NCI-H345 treated with DMSO at 0.1 percent for 48 hours (cell line): ENCODE data around the gene KRTAP19-4.
"Not testable (repeated sequence)": the region's sequence is repeated elsewhere in the genome, so short reads cannot be mapped to it uniquely, and the experiment has no call there.

Source experiments
- DNase-seq: peaks from one replicate; lab custom pipeline; 2025; ENCODE audit not compliant: unreplicated experiment; lab: John Stamatoyannopoulos, UW

KRTAP19-4 gene

GRCh38 chr21:30497065-30497464, at the start of gene KRTAP19-4:
Gene KRTAP19-4, minus strand, starts transcription at chr21:30497165. Its CDS starts 55 bp downstream, at chr21:30497110.
- DNase-seq, result no peak

DNA sequence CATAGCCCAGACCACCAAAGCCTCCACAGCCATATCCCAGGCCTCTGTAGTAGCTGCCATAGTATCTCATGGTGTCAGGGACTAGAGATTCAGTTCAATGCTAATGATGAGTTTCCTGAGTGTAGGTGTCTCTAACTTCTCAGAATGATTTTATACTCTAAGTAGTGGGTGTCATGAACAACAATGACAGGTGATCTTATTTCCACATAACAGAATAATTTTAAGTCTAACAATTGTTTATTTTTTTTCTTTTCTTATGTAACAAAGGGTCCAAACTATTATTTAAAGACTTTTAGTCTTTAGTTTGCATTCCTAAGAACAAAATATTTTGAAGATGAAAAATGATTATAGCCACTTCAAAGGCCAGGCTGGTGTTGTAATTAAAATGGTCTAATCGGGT, 44.8 kb upstream of the KRTAP19-4 start, which contains the start of gene KRTAP19-6:
Gene KRTAP19-6, minus strand, starts transcription at position 101 of the 400 bp plus-strand sequence. Its CDS starts 31 bp downstream, at position 70.
- DNase-seq, result no peak

DNA sequence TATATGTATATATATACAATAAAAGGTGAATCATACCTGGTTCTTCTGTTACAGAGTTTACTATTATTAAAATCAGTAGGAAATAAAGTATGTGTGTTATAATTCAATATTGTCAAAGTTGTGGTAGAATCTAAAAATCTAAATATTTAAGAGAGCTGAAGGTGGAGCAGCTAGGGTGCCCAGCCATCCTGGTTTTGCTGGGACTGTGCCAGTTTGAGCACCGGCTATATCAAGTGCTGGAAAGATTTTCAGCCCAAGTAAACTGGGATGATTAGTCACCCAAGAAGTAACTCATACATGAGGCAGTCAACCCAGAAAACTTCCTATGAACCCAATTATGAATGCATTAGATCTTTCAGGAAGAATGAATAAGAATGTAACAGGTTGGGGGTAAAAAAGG, 21.9 kb upstream of the KRTAP19-4 start:
- DNase-seq, result no peak

GRCh38 chr21:30515681-30516080, 18.7 kb upstream of the KRTAP19-4 start:
- no peak for DNase-seq

- not testable (repeated sequence) for DNase-seq
Observed at GRCh38 chr21:30505621-30506205, 8.7 kb upstream of the KRTAP19-4 start.

GRCh38 chr21:30502041-30502440, 5.1 kb upstream of the KRTAP19-4 start, which contains the start of gene KRTAP19-5:
Gene KRTAP19-5, minus strand, starts transcription at chr21:30502141. Its CDS starts 51 bp downstream, at chr21:30502090.
- no peak for DNase-seq

DNA sequence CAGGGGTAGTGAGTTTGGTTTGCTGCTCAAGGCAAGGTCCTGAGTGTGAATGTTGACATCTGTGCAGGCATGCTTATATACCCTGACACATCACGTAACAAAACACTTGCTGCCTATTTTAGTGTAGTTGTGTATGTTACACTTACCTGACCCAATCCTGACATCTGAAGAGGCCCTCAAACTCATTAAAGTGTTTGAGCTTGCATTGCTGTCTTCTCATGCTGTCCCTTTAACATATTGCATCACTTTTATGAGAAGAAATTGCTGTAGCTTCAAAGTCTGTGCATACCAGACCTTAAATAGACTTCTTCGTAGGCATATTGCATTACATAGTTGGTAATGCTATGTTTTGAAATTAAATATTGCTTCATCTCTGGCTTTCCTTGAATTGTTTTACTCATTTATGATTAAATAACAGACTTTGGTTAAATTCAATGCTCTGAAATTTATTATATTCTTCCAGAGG, 5.0 kb downstream of the KRTAP19-4 start, which contains the start of gene KRTAP19-3:
Gene KRTAP19-3, minus strand, starts transcription at position 51 of the 466 bp plus-strand sequence. CDS start 56 bp downstream, outside the sequence.
- DNase-seq, result no peak

DNA sequence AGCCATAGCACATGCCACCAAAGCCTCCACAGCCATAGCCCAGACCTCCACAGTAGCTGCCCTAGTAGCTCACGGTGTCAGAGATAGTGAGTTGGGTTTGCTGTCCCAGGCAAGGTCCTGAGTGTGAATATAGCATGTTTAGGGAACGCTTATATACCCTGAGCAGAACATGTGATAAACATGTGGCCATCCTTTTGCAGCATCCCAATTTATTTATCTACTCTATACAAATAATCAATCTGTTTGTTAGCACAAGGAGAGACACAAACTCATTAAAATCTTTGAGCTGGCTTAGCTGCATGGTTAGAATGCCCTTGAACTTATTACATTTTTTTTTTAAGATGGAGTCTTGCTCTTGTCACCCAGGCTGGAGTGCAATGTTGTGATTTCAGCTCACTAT, 9.6 kb downstream of the KRTAP19-4 start, which contains the start of gene KRTAP19-2:
Gene KRTAP19-2, minus strand, starts transcription at position 101 of the 400 bp plus-strand sequence. Its CDS starts 88 bp downstream, at position 13.
- DNase-seq, result no peak

DNA sequence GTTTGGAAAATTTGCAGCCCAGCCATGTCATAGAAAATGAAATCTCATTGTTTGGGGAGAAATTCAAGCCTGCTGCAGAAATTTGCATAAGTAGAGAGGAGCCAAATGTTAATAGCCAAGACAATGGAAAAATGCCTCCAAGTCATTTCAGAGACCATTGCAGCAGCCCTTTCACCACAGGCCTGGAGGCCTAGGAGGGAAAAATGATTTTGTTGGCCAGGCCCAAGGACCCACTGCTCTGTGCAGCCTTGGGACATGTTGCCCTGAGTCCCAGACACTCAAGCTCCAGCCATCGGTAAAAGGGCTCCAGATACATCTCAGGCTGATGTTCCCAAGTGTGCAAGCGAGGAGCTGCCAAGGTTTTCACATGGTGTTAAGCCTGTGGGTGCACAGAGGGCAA, 10.8 kb downstream of the KRTAP19-4 start:
- DNase-seq, result no peak

- no peak for DNase-seq
Observed at GRCh38 chr21:30482130-30482529, 14.8 kb downstream of the KRTAP19-4 start.

GRCh38 chr21:30480145-30480544, 16.8 kb downstream of the KRTAP19-4 start, which contains the start of gene KRTAP19-1:
Gene KRTAP19-1, minus strand, starts transcription at chr21:30480367. Its CDS starts 50 bp downstream, at chr21:30480317.
- DNase-seq, result no peak

DNA sequence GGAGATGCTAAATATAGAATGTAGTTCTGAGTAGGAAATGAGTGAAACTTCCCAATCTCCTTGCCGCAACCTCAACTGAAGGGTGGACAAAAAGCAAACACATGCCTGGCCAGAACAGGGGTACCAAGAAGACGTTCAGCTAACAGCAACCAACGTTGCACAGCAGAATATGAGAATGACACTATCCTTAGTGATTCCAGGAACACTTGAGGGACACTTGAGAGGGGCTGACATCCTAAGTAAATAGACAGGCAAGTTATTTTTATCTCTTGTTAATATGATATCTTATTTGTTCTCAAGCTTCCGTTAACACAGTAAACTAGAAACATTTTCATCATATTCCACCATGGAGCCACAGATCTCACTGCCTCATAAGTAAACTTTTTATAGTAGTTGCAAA, 17.7 kb downstream of the KRTAP19-4 start:
- DNase-seq, result no peak

DNA sequence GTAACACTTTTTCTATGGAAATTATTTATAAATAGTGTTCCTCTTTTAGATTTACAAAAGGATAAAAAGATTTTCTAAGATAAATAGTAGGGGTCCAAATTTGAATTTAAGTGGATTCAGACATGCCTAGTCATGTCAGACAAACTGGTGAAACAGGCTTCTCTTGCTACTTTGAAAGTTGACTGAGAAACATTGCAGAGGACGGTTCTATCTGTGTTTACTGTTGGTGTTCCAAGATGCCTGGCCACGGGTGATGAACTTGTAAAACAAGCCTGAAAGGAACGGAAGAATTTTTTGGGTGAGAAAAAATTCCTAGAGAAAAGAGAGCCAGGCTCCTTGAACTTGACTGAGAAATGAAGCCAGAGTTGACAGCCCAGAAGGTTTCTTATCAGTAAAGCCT, 19.0 kb downstream of the KRTAP19-4 start:
- DNase-seq, result no peak

DNA sequence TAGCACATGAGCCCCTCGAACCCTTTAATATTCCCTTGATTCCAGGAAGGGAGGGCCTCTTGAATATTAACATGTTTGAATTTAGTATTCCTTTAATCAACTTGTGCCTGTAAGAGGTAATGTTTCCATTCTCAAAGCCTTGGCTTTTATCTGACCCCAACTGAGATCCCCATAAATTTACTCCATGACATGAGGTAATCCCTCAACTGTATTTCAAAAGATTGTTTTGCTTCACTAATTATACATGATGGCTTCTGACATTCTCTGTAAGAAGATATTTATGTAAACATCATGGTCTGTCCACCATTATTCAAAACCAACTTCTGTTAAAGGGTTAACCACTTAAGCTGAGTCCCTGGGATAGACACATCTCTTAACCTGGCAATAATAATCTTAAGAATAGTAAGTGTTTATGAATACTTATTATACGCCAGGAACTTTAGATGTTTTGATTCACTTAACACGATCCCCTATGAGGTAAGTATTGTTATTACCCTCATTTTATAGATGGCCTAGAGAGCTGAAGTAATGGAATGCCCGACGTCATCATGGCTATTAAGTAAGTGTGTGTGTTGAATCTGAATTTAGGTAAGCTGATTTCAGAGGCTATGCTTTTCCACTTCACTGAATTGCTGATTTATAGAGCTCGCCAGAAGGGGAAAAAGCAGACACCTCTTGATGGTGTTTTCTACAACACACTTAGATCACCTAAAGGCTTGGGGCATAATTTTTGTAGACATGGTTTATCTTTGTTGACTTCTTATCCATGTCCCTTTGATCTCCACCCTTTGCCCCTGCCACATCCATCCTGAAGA, 27.9 kb downstream of the KRTAP19-4 start:
- no peak for DNase-seq

GRCh38 chr21:30463713-30464112, 33.3 kb downstream of the KRTAP19-4 start:
- no peak for DNase-seq

- no peak for DNase-seq
Observed at GRCh38 chr21:30448514-30448913, 48.5 kb downstream of the KRTAP19-4 start.

- DNase-seq, result no peak
Observed at GRCh38 chr21:30447056-30447455, 49.9 kb downstream of the KRTAP19-4 start.
